Fibroblast of skin of right quadriceps (primary cell): ENCODE measurements around the gene ZSCAN2.
A peak's percentile ranks its signal among the peaks of the same experiment; 100 is the strongest.
"Not testable (repeated sequence)": the region's sequence is repeated elsewhere in the genome, so short reads cannot be mapped to it uniquely, and the experiment has no call there.

Source experiments
- DNase-seq: peaks from one replicate; pipeline ENCODE4 v3.0.0-alpha.2; 2013

The ZSCAN2 gene

DNA sequence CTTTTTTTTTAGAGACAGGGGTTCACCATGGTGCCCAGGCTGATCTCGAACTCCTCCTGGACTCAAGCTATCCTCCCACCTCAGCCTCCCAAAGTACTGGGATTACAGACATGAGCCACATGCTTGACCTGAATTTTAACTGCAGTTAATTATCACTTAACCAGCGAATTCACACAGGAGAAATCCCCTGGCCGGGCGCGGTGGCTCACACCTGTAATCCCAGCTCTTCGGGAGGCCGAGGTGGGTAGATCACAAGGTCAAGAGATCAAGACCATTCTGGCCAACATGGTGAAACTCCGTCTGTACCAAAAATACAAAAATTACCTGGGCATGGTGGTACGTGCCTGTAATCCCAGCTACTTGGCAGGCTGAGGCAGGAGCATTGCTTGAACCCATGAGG lies 41.1 kb downstream of the ZSCAN2 start:
- not testable (repeated sequence) for DNase-seq

DNA sequence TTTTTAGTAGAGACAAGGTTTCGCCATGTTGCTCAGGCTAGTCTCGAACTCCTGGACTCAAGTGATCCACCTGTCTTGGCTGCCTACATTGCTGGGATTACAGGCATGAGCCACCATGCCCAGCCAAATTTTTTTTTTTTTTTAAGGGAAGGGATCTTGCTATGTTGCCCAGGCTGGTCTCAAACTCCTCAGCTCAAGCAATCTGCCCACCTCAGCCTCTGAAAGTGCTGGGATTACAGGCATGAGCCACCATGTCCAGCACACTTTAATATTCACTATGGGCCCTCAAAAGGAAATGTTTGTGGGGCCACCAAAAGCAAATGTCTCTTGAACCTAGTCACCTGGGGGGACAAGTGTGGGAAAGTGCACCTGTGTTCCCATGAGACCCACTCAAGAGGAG lies 41.8 kb downstream of the ZSCAN2 start:
- DNase-seq = not testable (repeated sequence)

DNA sequence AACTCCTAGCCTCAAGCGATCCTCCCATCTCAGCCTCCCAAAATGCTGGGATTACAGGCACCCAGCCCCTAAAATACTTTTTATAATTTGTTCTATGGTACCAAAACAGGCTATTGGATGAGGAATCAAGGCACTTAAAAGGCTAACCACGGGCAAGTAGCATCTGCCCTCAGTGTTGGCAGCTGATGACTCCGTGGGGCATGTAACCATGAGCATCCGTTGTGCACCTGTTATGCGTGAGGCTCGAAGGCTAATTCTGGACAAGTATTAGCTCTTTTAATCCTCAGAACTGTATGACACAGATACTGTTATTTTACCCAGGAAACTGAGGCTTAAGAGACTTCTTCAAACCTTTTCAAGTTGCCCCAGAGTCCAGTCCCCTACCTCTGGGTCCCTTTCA lies 43.0 kb downstream of the ZSCAN2 start:
- no peak for DNase-seq

DNA sequence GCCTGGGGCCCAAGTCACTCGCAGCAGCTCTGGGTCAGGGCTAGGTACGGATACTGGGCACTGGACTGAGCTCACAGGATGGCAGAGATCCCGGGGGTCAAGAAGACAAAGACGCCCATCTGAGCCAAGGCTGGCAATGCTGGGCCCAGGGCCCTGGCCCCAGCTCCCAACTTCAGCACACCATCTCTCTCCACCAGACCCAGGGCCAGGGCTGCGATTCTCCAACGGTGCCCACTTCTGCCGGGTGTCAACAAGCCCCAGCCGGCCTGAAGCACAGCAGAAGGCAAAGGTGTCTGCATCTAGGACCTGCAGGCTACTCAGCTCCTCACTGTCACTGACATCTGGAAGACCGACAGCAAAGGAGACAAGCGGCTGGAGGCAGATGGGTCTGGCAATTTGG lies 44.7 kb downstream of the ZSCAN2 start:
- DNase-seq = no peak

DNA sequence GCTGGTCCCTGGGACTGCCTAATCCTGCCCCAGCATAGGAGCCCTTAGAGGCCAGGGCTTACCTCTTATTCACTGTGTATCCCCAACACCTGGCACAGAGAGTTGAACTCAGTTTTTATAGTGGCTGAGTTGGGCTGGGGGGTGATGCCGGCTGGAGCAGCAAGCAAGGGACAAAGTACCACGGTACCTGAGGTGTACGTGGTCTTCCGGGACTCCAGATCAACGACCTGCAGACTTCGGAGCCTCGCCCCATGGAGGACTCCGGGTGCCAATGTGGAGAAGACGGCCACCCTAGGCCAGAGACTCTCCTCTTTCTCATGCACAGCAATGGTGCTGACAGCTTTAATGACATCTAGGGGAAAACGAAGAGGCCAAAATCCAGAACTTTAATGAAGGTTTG lies 45.2 kb downstream of the ZSCAN2 start:
- no peak for DNase-seq

DNA sequence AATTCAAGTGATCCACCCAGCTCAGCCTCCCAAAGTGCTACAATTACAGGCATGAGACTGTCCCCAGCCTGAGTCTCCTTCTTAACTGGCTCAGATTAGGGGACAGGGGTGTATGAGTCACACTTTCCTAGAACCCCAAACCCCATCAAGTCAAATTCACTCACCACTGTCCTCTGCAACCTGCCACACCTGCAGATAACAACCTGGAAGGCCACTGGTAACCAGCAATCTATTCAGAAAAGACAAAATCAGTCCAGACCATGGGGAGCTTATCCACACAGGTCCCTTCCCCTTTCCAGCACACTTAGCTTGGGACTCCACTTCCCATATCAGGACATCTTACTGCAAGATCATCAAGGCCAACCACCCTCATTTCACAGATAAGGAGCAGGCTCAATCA lies 46.9 kb downstream of the ZSCAN2 start:
- DNase-seq = no peak

DNA sequence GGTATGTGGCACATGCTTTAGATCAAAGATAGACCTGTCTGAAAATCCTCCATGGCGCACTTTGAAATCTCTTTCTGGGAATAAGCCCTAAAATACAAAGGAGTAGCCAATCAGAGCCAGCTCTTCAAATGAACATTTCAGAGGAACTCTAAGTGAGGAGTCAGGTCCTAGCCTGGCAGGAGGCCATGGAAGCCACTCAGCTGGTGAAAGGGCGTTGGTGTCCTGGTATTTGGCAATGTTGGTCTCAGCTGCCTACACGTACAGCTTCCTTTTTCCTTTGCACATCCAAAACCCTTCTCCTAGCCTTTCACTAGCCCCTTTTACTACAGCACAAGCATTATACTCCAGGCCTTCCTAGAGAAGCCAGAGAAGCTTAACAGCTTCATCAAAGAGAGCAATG lies 47.7 kb downstream of the ZSCAN2 start:
- DNase-seq = no peak

DNA sequence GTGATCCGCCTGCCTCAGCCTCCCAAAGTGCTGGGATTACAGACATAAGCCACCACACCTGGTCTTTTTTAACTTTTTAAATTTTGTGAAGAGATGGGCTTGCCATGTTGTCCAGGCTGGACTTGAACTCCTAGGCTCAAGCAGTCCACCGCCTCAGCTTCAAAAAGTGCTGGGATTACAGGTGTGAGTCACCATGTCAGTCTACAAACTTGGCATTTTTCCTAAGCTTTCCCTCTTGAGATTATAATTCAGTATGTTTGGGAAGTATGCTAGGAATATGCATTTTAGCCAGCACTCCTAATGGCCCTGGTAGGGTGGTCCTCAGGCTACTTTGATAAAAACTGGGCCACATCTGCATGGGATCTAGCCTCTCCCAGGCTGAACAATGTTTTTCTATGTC lies 48.9 kb downstream of the ZSCAN2 start:
- no peak for DNase-seq

DNA sequence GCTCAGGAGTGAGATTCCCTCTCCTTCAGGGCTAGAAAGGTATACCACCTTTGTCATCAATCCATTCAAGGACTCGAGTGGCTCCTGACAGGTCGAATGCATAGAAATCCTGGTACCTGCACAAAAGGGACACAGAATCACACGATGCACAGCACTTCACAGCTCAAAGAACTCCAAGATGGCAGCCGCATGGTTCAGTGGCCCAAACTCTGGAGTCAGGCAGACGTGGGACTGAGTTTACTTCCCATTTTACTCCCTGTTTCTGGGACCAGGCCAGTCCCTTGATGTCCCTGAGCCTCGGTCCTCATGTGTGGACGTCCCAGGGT lies 52.7 kb downstream of the ZSCAN2 start:
- no peak for DNase-seq

DNA sequence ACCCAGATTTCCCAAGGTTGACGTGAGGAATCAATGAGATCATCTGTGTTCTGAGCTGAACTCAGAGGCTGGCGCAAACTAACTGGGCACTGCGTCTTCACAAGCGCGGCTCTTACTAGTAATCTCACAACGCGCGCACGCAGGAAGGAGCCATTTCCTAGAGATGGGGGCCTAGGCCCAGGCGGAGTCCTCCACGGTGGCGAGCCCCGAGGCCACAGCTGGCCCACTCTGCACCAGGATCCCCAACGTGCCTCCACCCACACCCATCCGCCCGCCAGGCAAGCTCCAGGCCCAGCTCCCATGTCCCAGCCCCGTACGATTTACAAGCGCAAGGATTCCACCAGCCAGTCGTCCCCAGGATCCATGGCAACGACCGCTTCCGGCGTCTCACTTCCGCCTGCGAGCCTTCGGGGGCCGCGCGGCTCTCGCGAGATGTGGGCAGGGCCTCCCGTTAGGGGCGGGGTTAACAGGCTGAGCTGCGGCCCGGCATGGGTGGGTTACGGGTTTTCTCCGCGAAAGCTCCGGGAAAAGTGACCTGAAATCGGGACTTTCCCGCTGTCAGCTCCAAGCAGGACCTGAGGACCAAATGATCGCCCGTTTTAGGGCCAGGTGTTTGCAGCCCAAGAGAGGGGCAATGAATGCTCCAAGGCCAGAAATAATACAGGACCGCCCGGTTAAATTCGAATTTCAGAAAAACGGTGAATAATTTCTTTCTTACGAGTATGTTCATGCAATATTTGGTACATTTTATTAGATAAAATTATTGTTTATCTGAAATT lies 53.3 kb downstream of the ZSCAN2 start, which contains the start of gene WDR73:
Gene WDR73, minus strand, starts transcription at position 374 of the 779 bp plus-strand sequence. Its CDS starts 9 bp downstream, at position 365.
- peak; percentile 93 for DNase-seq

DNA sequence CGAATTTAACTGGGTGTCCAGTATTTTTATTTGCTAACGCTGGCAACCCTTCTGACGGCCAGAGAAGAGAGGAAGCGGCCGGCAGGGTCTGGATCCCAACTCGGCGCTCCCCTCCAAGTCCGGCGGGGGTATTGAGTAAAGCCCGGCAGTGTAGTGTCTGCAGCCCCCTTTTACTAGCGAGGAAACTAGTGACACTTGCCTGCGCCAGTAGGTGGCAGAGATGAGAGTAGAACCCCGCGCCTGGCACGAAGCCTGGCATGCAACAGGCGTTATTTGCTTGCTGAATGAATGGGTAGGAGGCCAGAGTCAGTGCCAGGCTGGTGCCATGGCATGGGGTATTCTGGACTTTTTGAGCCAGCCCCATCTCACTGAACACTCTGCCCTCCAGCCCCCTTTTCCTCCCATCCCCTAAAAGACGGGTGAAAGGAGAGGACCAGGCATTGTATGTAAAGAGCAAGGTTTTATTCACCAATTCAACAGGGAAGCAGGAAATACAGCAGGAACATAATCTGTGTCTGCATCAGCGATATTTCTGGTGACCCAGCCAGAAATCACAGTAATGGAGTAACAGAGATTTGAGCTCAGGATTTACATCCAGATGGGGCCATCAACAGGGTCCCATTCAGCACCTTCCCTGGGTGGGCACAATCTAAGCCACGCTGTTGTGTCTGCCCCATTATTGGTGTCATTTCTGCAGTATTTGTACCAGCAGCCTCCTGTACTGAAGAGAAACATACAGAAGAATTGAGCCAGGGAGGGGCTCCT lies 54.1 kb downstream of the ZSCAN2 start:
- peak; percentile 83 for DNase-seq

DNA sequence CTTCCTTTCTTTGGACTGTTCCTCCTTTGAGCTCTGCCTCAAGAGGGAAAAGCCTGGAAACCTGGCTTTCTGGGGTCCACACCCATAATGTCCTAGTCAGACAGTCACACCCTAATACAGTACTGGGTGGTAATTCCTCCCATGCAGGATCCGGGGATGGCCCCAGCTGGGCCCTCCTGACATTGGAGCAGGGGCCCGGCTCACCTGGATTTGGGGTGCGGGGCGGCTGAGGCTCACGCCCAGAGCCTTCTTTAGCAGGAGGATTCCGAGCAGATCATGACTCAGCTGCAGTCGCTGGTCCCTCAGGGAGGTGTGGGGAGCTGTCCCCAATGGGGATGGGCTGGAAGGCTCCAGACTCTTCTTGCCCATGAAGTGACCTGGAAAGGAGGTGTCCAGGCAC lies 56.2 kb downstream of the ZSCAN2 start:
- DNase-seq = no peak

DNA sequence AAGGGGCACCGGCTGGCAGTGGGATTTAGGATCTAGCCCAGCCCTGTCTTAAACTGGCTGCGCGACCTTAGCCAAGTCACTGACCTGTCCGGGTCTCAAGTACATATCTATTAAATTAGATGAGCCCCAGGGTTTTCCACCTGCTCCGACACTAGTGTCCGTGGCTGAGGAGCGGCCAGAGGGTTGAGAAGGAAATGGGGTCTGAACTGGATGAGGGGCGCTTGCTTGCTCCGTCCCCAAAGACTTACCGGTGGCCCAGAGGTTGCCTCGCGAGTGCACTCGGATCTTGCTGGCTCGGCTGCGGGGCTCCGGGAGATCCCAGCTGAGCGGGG lies 56.9 kb downstream of the ZSCAN2 start:
- DNase-seq = no peak

DNA sequence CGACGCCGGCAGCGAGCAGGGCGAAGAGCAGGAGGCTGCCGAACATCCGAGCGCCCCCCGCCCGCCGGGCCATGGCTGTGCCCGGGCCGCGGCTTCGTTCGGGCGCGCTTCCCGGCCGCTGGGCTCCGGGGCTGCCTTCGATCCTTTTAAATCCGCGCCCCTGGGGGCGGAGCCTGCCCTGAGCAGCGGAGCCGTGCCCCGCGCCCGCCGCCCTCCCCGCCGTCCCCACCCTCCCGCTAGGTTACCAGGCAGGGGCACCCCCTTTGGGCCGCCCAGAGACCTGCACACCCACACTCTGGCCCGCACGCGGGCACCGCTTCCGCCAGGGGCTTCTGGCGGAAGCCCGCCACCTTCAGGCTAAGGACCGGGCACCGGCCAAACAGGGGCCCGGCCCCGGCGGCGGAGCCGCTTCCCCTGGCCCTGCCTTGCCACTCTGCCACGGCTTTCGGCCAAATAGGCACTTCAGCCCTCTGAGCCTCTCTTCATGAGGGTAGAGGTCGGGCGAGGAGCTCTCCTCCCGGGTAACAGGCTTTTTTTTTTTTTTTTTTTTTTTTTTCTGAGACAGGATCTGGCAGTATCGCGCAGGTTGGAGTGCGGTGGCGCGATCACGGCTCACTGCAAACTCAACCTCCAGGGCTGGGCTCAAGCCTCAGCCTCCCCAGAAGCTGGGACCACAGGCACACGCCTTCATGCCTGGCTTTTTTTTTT lies 57.4 kb downstream of the ZSCAN2 start, which contains the start of gene NMB:
Gene NMB, minus strand, starts transcription at position 120 of the 708 bp plus-strand sequence. Its CDS starts 47 bp downstream, at position 73.
- DNase-seq = peak; percentile 71

DNA sequence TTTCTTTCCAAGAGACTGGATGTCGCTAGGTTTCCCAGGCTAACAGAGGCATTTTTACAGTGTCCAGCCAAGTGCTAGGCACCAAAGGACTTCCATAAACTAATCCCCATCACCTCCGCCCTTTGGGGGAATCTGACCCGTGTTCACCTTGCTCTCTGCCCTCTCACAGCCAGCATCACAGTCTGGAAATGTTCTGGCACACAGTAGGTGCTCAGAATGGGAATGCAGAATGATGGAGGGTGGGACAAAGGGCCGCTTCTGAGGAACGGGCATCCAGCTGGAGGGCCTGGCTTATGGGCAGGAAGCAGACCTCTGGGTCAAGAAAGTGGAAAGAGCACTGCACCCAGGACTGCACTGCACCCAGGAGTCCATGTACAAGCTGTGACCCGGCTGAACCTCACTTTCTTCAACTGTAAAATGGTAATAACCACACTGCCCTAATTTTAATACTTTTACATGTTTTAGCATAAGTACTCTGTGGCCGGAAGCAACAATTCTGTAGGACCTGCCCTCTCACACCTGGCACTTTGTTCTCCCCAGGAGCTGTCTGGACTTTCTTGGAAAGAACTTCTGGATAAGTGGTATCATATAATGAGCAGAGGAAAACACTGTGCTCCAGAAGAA lies 58.1 kb downstream of the ZSCAN2 start:
- no peak for DNase-seq

DNA sequence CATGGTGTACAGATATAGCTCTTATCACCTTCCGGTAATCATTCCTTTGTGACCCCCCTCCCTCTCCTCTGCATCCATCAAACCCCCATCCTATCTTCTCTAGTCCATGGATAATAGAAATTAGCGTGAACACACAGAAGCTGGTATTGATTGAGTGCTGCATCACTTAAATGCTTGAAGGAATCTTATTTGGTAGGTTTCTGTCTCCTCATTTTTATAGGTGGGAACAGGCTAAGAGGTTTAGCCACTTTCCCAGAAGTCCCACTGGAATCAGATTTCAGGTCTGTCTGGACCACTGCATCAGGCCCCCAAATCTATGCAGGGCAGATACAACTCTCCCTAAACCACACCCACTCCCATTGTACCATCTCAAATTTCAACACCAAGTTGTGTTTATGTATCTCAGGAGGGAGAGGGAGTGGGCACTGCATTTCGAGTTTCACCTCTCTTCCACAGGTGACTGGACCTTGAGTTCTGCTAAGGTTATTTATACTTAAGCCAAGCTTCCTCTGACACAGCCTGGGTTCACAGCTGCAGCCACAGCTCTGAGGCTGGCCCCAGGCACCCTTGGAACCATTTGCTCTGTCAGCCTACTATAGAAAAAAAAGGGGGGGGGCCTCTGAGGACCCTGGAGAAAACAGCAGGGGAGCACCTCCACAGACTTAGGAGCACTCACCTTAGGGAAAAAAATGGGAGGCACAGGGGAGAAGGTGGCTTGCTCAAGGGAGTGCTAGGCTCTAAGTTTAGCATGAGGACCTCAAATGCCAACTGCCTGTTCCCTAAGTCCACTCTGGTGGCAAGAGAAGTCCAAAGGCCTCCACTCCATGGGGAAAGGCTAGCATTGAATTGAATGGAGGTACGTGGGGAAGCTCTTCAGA lies 59.3 kb downstream of the ZSCAN2 start:
- no peak for DNase-seq

DNA sequence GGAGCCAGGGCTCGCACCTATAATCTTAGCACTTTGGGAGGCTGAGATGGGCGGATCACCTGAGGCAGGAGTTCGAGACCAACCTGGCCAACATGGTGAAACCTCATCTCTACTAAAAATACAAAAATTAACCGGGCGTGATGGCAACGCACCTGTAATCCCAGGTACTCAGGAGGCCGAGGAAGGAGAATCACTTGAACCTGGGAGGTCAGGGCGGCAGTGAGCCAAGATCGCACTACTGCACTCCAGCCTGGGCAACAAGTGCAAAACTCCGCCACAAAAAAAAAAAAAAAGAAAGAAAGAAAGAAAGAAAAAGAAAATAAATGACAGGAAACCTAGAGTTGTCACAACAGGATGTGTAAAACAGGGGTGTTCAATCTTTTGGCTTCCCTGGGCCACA lies 60.2 kb downstream of the ZSCAN2 start:
- no peak for DNase-seq

DNA sequence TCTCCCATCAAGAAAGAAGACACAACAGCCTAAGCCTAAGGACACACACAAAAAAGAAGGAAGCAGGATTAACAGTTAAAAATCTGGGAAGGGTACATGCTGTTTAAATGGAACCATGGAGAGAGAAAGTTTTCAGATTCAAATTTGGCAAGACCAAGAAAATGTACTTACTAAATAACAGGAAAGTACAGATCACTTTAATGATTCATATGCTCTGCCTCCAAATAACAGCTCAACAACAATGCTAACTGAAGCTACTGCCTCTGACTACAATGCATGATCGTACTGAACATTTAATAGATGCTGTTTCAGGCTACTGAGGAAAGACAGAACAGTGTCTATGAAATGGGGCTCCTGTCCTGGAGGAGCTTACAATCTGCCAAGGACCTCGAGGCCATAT lies 65.6 kb downstream of the ZSCAN2 start:
- no peak for DNase-seq

DNA sequence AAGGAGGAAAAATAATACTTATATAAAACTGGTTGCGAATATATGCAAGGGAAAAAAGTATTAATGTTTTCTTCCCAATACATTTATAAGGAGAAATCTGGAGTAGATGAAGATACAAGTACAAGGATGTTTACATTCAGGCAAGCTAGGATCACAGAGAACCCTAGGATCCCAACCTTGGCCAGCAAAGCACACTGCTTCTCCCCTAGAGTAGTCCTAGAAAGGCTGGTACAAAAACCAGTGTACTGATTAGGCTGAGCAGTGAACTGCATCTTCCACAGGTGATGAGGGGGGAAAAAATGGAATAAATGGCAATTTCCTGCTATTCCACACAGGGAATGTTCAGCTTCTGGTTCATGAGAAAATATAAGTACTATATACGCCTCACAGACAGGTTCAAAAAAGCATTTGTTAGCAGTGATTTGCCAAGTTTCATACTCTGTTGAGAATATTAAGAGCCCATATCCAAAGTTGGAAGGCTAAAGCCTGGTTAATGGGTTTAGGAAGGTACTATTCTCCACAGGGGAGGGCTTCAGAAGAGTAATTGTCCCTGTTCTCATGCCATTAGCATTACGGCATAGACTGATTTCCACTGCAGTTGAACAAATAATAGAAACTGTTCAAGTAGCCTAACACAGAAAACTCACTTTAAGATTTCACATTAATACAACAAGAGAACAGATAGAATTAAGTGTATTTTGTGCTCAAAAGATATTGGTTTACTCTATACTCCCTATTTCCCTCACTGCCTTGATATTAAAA lies 67.6 kb downstream of the ZSCAN2 start:
- no peak for DNase-seq

DNA sequence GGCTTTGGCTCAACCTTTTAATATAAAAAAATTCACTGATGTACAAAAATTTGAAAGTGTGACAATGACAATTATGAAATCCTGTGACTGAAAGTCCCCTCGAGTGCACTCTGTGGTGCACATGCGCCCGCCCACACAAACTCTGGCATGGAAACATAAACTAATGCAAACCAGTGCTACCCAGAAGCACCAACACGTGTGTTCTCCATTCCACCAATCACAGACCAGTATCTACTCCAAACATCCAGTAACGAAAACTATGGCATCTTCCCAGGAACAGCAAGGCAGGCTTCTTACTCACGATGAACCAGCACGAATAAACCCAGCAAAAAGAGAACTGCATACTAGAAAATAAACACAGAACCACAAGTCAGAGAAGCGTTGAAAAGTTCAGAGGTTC lies 68.9 kb downstream of the ZSCAN2 start:
- DNase-seq = peak; percentile 66

DNA sequence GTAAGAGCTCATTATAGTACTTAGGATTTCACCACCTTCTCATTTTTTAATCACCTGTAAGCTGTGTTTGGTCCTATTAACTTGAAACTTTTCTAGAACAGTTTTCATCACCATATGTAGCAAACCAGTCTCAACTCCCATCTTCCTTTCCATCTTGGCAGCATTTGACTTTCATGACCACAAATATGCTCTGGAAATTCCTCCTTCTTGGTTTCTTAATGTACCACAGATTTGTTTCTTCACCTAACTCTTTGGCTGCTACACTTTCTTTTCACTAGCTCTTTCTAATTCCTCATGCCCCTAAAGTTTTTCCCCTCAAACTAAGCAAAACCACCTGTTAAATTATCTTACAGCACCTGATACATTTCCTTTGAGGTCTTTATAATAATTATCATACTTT lies 70.4 kb downstream of the ZSCAN2 start:
- peak; percentile 85 for DNase-seq
